OCI-LY1 (cell line): ENCODE measurements around the gene CELF2.

Source experiments
- H2AFZ ChIP-seq: fragments of 200-600 bp; sonication (generic), shearing (Covaris generic); 2 replicates; pipeline ENCODE4 v1.6.0; 2014; ENCODE audit warnings: antibody characterized with exemption, mild to moderate bottlenecking, low read length
- H3F3A ChIP-seq: fragments of 200-600 bp; sonication (generic), shearing (Covaris generic); 2 replicates; pipeline ENCODE4 v1.6.0; 2014; ENCODE audit warnings: mild to moderate bottlenecking, antibody characterized with exemption, low read length, moderate library complexity; ENCODE audit not compliant: insufficient read depth
- H3K27ac ChIP-seq: fragments of 200-600 bp; sonication (generic); 2 replicates; pipeline ENCODE4 v1.5.1; 2014; ENCODE audit warnings: low read length, mixed run types, mild to moderate bottlenecking, low read depth; ENCODE audit not compliant: poor library complexity, severe bottlenecking
- H3K27me3 ChIP-seq: fragments of 200-600 bp; sonication (generic); 2 replicates; pipeline ENCODE4 v1.6.0; 2014; ENCODE audit warnings: antibody characterized with exemption, mild to moderate bottlenecking, low read length, moderate library complexity; ENCODE audit not compliant: insufficient read depth
- H3K36me3 ChIP-seq: fragments of 200-600 bp; sonication (generic); 2 replicates; pipeline ENCODE4 v1.6.1; 2014; ENCODE audit warnings: mild to moderate bottlenecking, antibody characterized with exemption, low read length, moderate library complexity, mixed read lengths; ENCODE audit not compliant: insufficient read depth
- H3K4me1 ChIP-seq: fragments of 200-600 bp; sonication (generic); 2 replicates; pipeline ENCODE4 v1.5.1; 2014; ENCODE audit warnings: mild to moderate bottlenecking, low read length, moderate library complexity; ENCODE audit not compliant: insufficient read depth, severe bottlenecking
- H3K4me2 ChIP-seq: fragments of 200-600 bp; sonication (generic), shearing (Covaris generic); 2 replicates; pipeline ENCODE4 v1.6.1; 2014; ENCODE audit warnings: low read length
- H3K4me3 ChIP-seq: fragments of 200-600 bp; sonication (generic); 2 replicates; pipeline ENCODE4 v1.5.1; 2014; ENCODE audit warnings: low read length, low read depth, mild to moderate bottlenecking, mixed read lengths; ENCODE audit not compliant: poor library complexity, severe bottlenecking
- H3K79me2 ChIP-seq: fragments of 200-600 bp; shearing (Covaris generic); 2 replicates; pipeline ENCODE4 v1.6.1; 2016; ENCODE audit warnings: mixed run types, low read length, mixed read lengths; ENCODE audit not compliant: insufficient read depth
- H3K9ac ChIP-seq: fragments of 200-600 bp; sonication (generic), shearing (Covaris generic); 2 replicates; pipeline ENCODE4 v1.6.1; 2014; ENCODE audit warnings: mild to moderate bottlenecking, low read length, mixed read lengths
- H3K9me2 ChIP-seq: fragments of 200-600 bp; sonication (generic), shearing (Covaris generic); 2 replicates; pipeline ENCODE4 v1.6.1; 2014; ENCODE audit warnings: low read depth, mild to moderate bottlenecking, low read length, mixed read lengths
- H3K9me3 ChIP-seq: fragments of 200-600 bp; shearing (Covaris generic); 2 replicates; pipeline ENCODE4 v1.6.1; 2014; ENCODE audit warnings: low read length, mixed read lengths
- H4K20me1 ChIP-seq: fragments of 200-600 bp; sonication (generic), shearing (Covaris generic); 2 replicates; pipeline ENCODE4 v1.6.0; 2016; ENCODE audit warnings: mild to moderate bottlenecking, low read length; ENCODE audit not compliant: insufficient read depth
- CTCF ChIP-seq: fragments of 200-600 bp; sonication (generic), shearing (Covaris generic); IDR thresholded peaks from 2 replicates; pipeline ENCODE4 v1.5.1; 2017; ENCODE audit warnings: mild to moderate bottlenecking, antibody characterized with exemption, low read length, moderate library complexity, mixed read lengths
- EZH2 ChIP-seq: fragments of 200-600 bp; sonication (generic), shearing (Covaris generic); IDR thresholded peaks from 2 replicates; pipeline ENCODE4 v1.8.0; 2017; ENCODE audit warnings: borderline replicate concordance, mixed run types, mild to moderate bottlenecking, antibody characterized with exemption, low read length, moderate library complexity, mixed read lengths

CELF2 gene

DNA sequence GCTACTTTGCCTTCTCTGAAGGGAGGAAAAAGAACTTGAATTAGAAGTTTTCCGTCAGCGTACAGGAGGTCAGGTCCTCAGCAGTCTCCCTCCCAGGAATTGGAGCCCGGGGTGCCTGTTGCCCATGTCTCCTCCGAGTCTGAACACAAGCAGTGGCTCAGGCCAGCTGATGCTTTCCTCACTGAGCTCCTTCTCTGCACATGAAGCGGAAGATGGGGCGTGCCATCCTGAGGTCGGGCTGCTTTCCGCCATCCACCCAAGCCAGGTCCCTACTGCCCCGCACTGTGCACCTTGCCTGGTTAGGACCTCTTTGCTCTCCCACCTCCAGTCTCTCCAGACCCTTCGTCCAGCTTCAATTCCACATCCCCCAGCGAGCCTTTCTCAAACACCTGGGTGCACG lies 237.5 kb downstream of the CELF2 start:
- Histone ChIP-seq H3K79me2 (no peaks in the 10 kb centered on the region), H3K9me2 (no peaks in the 10 kb centered on the region), H4K20me1 (no peaks in the 10 kb centered on the region), H3K4me1 (peaks cover 7% of the 10 kb centered on the region), H3K4me3 (no peak overlapping the region), H3K27ac (no peak overlapping the region), H3K27me3 (no peaks in the 10 kb centered on the region), H3F3A (no peaks in the 10 kb centered on the region), H3K4me2 (no peak overlapping the region), H3K9ac (no peak overlapping the region), H3K36me3 (no peaks in the 10 kb centered on the region), H3K9me3 (no peaks in the 10 kb centered on the region), H2AFZ (no peak overlapping the region)
- TF ChIP-seq EZH2 (no peak), CTCF (no peak)

GRCh38 chr10:11255796-11256444 lies 238.2 kb downstream of the CELF2 start:
- H3K27ac ChIP-seq: no peak overlapping the region
- H3F3A ChIP-seq: no peaks in the 10 kb centered on the region
- H3K4me2 ChIP-seq: no peak overlapping the region
- no peak for TF ChIP-seq CTCF
- TF ChIP-seq EZH2: no peak
- H4K20me1 ChIP-seq: no peaks in the 10 kb centered on the region
- no peaks in the 10 kb centered on the region for H3K9me2 ChIP-seq
- H3K36me3 ChIP-seq: no peaks in the 10 kb centered on the region
- no peak overlapping the region for H3K9ac ChIP-seq
- no peaks in the 10 kb centered on the region for H3K79me2 ChIP-seq
- H2AFZ ChIP-seq: no peak overlapping the region
- no peak overlapping the region for H3K4me3 ChIP-seq
- no peaks in the 10 kb centered on the region for H3K27me3 ChIP-seq
- no peaks in the 10 kb centered on the region for H3K9me3 ChIP-seq
- H3K4me1 ChIP-seq: peaks cover 7% of the 10 kb centered on the region

DNA sequence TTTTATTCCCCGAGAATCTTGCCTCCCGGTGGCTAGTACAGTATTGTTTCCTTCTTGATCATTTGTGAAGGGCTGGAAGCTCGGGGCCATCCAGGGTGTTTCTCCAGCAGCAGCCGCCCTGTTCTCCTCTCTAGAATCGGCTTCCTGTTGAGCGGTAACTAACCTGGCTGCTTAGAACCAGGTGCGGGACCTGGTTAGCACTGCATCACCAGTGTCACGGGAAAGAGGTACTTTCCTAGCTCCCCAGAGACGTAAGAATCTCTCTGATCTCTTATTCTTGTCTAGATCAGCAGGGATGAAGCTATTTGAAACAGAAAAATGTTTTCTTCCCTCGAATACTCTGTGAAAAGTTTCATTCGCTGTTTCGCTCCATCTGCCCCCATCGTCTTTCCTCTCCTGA lies 239.2 kb downstream of the CELF2 start:
- no peak overlapping the region for H3K27ac ChIP-seq

More for the DNA sequence above, 239.2 kb downstream of the CELF2 start:
- H3F3A ChIP-seq: no peaks in the 10 kb centered on the region
- no peak overlapping the region for H2AFZ ChIP-seq
- peaks cover 7% of the 10 kb centered on the region for H3K4me1 ChIP-seq
- TF ChIP-seq EZH2 (no peak), CTCF (no peak)
- H3K79me2 ChIP-seq: no peaks in the 10 kb centered on the region
- H3K9me2 ChIP-seq: no peaks in the 10 kb centered on the region
- H3K9me3 ChIP-seq: no peaks in the 10 kb centered on the region
- no peaks in the 10 kb centered on the region for H3K36me3 ChIP-seq
- no peak overlapping the region for H3K4me2 ChIP-seq
- H4K20me1 ChIP-seq: no peaks in the 10 kb centered on the region
- no peak overlapping the region for H3K9ac ChIP-seq
- H3K4me3 ChIP-seq: no peak overlapping the region
- no peaks in the 10 kb centered on the region for H3K27me3 ChIP-seq
